Fibroblast of skin of right biceps (primary cell): ENCODE measurements around the gene ZCCHC3.
A peak's percentile ranks its signal among the peaks of the same experiment; 100 is the strongest.
"Not testable (repeated sequence)": the region's sequence is repeated elsewhere in the genome, so short reads cannot be mapped to it uniquely, and the experiment has no call there.

Experiments used
- DNase-seq: peaks from one replicate; pipeline ENCODE4 v3.0.0-alpha.2; 2013

Gene ZCCHC3

GRCh38 chr20:297098-297924 is at the start of gene ZCCHC3:
TSS of gene ZCCHC3 (plus strand) at chr20:297570. CDS start at chr20:297587, 17 bp downstream.
- peak; percentile 95 for DNase-seq

GRCh38 chr20:251354-251753 is 46.0 kb upstream of the ZCCHC3 start:
- no peak for DNase-seq

GRCh38 chr20:252801-253200 is 44.6 kb upstream of the ZCCHC3 start:
- DNase-seq, result no peak

GRCh38 chr20:253447-253846 is 43.9 kb upstream of the ZCCHC3 start:
- not testable (repeated sequence) for DNase-seq

- DNase-seq, result no peak
Observed at GRCh38 chr20:257419-257818, 40.0 kb upstream of the ZCCHC3 start, which contains the start of gene DEFB132. TSS of gene DEFB132 (plus strand) at chr20:257724. CDS start at chr20:257779, 55 bp downstream.

GRCh38 chr20:258269-258858 is 39.0 kb upstream of the ZCCHC3 start:
- DNase-seq, result no peak

GRCh38 chr20:258963-259362 is 38.4 kb upstream of the ZCCHC3 start:
- DNase-seq, result peak; percentile 12

GRCh38 chr20:259981-260380 is 37.4 kb upstream of the ZCCHC3 start:
- no peak for DNase-seq

- no peak for DNase-seq
Observed at GRCh38 chr20:263701-264100, 33.7 kb upstream of the ZCCHC3 start.

- DNase-seq, result peak; percentile 79
Observed at GRCh38 chr20:266596-267562, 30.5 kb upstream of the ZCCHC3 start.

- DNase-seq, result no peak
Observed at GRCh38 chr20:270517-270916, 26.9 kb upstream of the ZCCHC3 start.

GRCh38 chr20:271069-271468 is 26.3 kb upstream of the ZCCHC3 start:
- no peak for DNase-seq

GRCh38 chr20:271528-271927 is 25.8 kb upstream of the ZCCHC3 start:
- no peak for DNase-seq

GRCh38 chr20:272718-273117 is 24.7 kb upstream of the ZCCHC3 start:
- no peak for DNase-seq

GRCh38 chr20:273884-274283 is 23.5 kb upstream of the ZCCHC3 start:
- DNase-seq, result no peak

- no peak for DNase-seq
Observed at GRCh38 chr20:275791-276190, 21.6 kb upstream of the ZCCHC3 start.

- DNase-seq, result no peak
Observed at GRCh38 chr20:276620-277495, 20.5 kb upstream of the ZCCHC3 start.

GRCh38 chr20:277496-277781 is 19.9 kb upstream of the ZCCHC3 start:
- no peak for DNase-seq

GRCh38 chr20:278181-278580 is 19.2 kb upstream of the ZCCHC3 start:
- no peak for DNase-seq

- DNase-seq, result no peak
Observed at GRCh38 chr20:278607-279571, 18.5 kb upstream of the ZCCHC3 start.

- DNase-seq, result no peak
Observed at GRCh38 chr20:284172-284571, 13.2 kb upstream of the ZCCHC3 start.
